ENCODE data around the gene TMCC1. TPM values are rescaled to one million over a fixed set of nuclear protein-coding genes. Genes with fewer than 3 reads are reported as not detected.
"Not testable (repeated sequence)": the region's sequence is repeated elsewhere in the genome, so short reads cannot be mapped to it uniquely, and the experiment has no call there.

TMCC1 gene
- polyA plus RNA-seq, 2 of the 4 experiments (the other 2 are of a cell fraction) = 30.3 to 75.7 TPM

DNA sequence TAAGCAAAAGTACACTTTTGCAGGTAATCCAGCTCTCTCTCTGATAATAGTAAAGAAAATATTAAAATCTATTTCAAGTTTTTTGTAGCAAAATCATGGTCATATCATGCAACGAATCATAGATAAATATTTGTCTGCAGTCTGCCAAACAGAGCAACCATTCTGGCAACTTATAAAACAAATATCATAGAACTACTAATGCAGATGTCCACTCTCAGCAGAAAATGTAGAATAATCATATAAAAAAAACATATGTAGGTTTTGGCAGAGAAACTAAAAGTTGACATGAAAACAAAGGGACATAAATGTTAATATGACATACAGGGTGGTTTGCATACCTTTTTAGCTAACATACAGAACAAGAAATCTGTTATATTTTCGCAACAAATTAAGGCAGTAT is 12.2 kb downstream of the TMCC1 start:
- Histone ChIP-seq H3K4me3 (no peak overlapping the region), H3K4me2 (no peak overlapping the region), H3K27ac (no peak overlapping the region), H3K4me1 (no peaks in the 10 kb centered on the region), H3K9me3 (no peaks in the 10 kb centered on the region)
- FAIRE-seq (no peak), DNase-seq (ENCODE audit: low read depth in 1 of 2, low spot score in 1 of 2) (no peak), ATAC-seq (no peak)
- ChIA-PET POLR2A (no interaction called here), CTCF (no interaction called here)
- TF ChIP-seq, protein P1, sequence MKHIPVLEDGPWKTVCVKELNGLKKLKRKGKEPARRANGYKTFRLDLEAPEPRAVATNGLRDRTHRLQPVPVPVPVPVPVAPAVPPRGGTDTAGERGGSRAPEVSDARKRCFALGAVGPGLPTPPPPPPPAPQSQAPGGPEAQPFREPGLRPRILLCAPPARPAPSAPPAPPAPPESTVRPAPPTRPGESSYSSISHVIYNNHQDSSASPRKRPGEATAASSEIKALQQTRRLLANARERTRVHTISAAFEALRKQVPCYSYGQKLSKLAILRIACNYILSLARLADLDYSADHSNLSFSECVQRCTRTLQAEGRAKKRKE (CRISPR knock-in tag; IDR thresholded peaks at IDR 0.05; ENCODE audit: low read depth) = no peak
- TF ChIP-seq RCOR1 (IDR thresholded peaks at IDR 0.05; ENCODE audit: low read depth, low read length) = no peak
- no peak for TF ChIP-seq GATA3 (IDR thresholded peaks at IDR 0.05; ENCODE audit: borderline replicate concordance)
- no peak for TF ChIP-seq POLR2A (IDR thresholded peaks at IDR 0.05; ENCODE audit: low read length)
- TF ChIP-seq MAFK (IDR thresholded peaks at IDR 0.05; ENCODE audit: partially characterized antibody) = no peak
- no peak for TF ChIP-seq ZFP36 (IDR thresholded peaks at IDR 0.05; ENCODE audit: borderline replicate concordance, partially characterized antibody)
- TF ChIP-seq KDM5A (IDR thresholded peaks at IDR 0.05) = no peak
- TF ChIP-seq ZSCAN20 (CRISPR knock-in tag; IDR thresholded peaks at IDR 0.05) = no peak
- TF ChIP-seq, protein P2, sequence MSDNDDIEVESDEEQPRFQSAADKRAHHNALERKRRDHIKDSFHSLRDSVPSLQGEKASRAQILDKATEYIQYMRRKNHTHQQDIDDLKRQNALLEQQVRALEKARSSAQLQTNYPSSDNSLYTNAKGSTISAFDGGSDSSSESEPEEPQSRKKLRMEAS (IDR thresholded peaks at IDR 0.05) = no peak
- TF ChIP-seq CEBPB (IDR thresholded peaks at IDR 0.05) = no peak
- TF ChIP-seq TFCP2L1 (CRISPR knock-in tag; IDR thresholded peaks at IDR 0.05) = no peak
- TF ChIP-seq CBX8 (IDR thresholded peaks at IDR 0.05) = no peak
- no peak for TF ChIP-seq JUNB (IDR thresholded peaks at IDR 0.05)
- no peak for TF ChIP-seq RAD21 (conservative IDR thresholded peaks at IDR 0.05 in 1 of 2, IDR thresholded peaks at IDR 0.05 in 1 of 2)
- TF ChIP-seq, protein P3, sequence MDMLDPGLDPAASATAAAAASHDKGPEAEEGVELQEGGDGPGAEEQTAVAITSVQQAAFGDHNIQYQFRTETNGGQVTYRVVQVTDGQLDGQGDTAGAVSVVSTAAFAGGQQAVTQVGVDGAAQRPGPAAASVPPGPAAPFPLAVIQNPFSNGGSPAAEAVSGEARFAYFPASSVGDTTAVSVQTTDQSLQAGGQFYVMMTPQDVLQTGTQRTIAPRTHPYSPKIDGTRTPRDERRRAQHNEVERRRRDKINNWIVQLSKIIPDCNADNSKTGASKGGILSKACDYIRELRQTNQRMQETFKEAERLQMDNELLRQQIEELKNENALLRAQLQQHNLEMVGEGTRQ (IDR thresholded peaks at IDR 0.05) = no peak
- TF ChIP-seq MAZ (IDR thresholded peaks at IDR 0.05; ENCODE audit: borderline replicate concordance, low read depth, low read length) = no peak
- no peak for TF ChIP-seq HEYL (CRISPR knock-in tag; IDR thresholded peaks at IDR 0.05)
- no peak for TF ChIP-seq PHF8 (IDR thresholded peaks at IDR 0.05; ENCODE audit: borderline replicate concordance, low read depth)
- TF ChIP-seq, protein P4, sequence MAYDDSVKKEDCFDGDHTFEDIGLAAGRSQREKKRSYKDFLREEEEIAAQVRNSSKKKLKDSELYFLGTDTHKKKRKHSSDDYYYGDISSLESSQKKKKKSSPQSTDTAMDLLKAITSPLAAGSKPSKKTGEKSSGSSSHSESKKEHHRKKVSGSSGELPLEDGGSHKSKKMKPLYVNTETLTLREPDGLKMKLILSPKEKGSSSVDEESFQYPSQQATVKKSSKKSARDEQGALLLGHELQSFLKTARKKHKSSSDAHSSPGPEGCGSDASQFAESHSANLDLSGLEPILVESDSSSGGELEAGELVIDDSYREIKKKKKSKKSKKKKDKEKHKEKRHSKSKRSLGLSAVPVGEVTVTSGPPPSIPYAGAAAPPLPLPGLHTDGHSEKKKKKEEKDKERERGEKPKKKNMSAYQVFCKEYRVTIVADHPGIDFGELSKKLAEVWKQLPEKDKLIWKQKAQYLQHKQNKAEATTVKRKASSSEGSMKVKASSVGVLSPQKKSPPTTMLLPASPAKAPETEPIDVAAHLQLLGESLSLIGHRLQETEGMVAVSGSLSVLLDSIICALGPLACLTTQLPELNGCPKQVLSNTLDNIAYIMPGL (CRISPR knock-in tag; IDR thresholded peaks at IDR 0.05; ENCODE audit: borderline replicate concordance) = no peak
- TF ChIP-seq HOXA7 (CRISPR knock-in tag; IDR thresholded peaks at IDR 0.05) = no peak
- WGBS (ENCODE audit: missing lambda C conversion rate) = 54% methylated on average over 2 of the region's 2 CpGs

DNA sequence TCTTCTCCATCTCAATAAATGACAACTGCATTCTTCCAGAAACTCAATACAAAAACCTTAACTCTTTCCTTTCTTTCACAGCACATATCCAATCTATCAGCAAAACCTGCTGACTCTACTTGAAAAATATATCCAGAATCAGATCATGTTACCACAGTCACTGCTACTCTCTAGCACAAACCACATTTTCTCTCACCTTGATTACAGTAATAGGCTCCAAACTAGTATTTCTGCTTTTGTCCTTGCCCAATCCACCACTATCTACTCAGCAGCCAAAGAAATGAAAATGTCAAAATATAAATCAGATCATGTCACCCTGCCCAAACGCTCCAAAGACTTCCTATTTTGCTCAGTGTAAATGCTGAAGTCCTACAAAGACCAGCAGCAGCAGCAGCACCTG is 15.2 kb downstream of the TMCC1 start:
- H3K4me3 ChIP-seq = no peak overlapping the region
- ATAC-seq = no peak
- ChIA-PET CTCF (interaction anchor here (1.2 kb wide), 1 partner anchor 9 kb away, joined by 3 read pairs; no protein-coding TSS in a partner anchor), POLR2A (no interaction called here)
- H3K4me2 ChIP-seq = no peak overlapping the region
- FAIRE-seq = no peak
- no peak overlapping the region for H3K27ac ChIP-seq
- H3K4me1 ChIP-seq = no peaks in the 10 kb centered on the region
- WGBS (ENCODE audit: missing lambda C conversion rate) = 85% methylated on average over 1 of the region's 1 CpG
- no peaks in the 10 kb centered on the region for H3K9me3 ChIP-seq
- DNase-seq (ENCODE audit: low read depth in 1 of 2, low spot score in 1 of 2) = no peak
- TF ChIP-seq JUN (IDR thresholded peaks at IDR 0.05) (no peak), ZC3H11A (IDR thresholded peaks at IDR 0.05) (no peak), KDM5A (IDR thresholded peaks at IDR 0.05) (no peak), KDM1A (IDR thresholded peaks at IDR 0.05; ENCODE audit: low read depth) (no peak), HOXA7 (CRISPR knock-in tag; IDR thresholded peaks at IDR 0.05) (no peak), CBX2 (IDR thresholded peaks at IDR 0.05; ENCODE audit: borderline replicate concordance, low read depth) (no peak), SMC3 (IDR thresholded peaks at IDR 0.05) (no peak), PHF8 (IDR thresholded peaks at IDR 0.05; ENCODE audit: borderline replicate concordance, low read depth) (no peak), GATA3 (IDR thresholded peaks at IDR 0.05; ENCODE audit: borderline replicate concordance) (no peak), POLR2AphosphoS2 (conservative IDR thresholded peaks at IDR 0.05; ENCODE audit: low read length) (no peak), NR3C1 (IDR thresholded peaks at IDR 0.05) (no peak)

DNA sequence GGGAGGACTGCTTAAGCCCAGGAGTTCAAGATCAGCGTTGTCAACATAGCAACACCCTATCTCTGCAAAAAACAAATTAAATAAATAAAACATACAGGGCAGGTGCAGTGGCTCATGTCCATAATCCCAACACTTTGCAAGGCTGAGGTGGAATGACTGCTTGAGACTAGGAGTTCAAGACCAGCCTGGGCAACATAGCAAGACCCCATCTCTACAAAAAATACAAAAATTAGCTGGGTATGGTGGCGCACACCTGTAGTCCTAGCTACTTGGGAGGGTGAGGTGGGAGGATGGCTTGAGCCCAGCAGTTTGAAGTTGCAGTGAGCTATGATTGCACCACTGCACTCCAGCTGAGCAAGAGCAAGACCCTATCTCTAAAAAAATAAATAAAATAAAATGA is 19.0 kb downstream of the TMCC1 start:
- DNase-seq (ENCODE audit: low read depth in 1 of 2, low spot score in 1 of 2); ATAC-seq; H3K4me3 ChIP-seq; CTCF ChIA-PET; H3K4me2 ChIP-seq; FAIRE-seq; H3K27ac ChIP-seq; H3K4me1 ChIP-seq; H3K9me3 ChIP-seq: not testable (repeated sequence)
- 100% methylated on average over 2 of the region's 2 CpGs for WGBS (ENCODE audit: missing lambda C conversion rate)
- POLR2A ChIA-PET = interaction anchor here (1.3 kb wide), 1 partner anchor 20 kb away, joined by 4 read pairs; no protein-coding TSS in a partner anchor

All from A549 (cell line).